Erythroblast (primary cell): Measurements from ENCODE around the gene ADD1.

Source experiments
- GATA1 ChIP-seq: IDR thresholded peaks from 2 replicates; pipeline ENCODE4 v1.6.1; 2011; ENCODE audit warnings: low read depth, mild to moderate bottlenecking, control low read depth, low read length, moderate library complexity
- POLR2A ChIP-seq: IDR thresholded peaks from 2 replicates; pipeline ENCODE4 v1.6.1; 2011; ENCODE audit warnings: mild to moderate bottlenecking, low read length

- TF ChIP-seq POLR2A: no peak
- no peak for TF ChIP-seq GATA1
Measured at GRCh38 chr4:2923668-2924173, 80.1 kb downstream of the ADD1 start.
